HepG2 (cell line): ENCODE measurements around the gene AP2B1. TPM values are rescaled to one million over a fixed set of nuclear protein-coding genes. Genes with fewer than 3 reads are reported as not detected.

Experiments
- ATAC-seq: fragments of 200-7000 bp; cut with Tn5 transposase; 3 replicates; pipeline ENCODE4 v1.9.1; 2020; ENCODE audit warnings: mild to moderate bottlenecking, moderate library complexity
- BruUV-seq: library from RNA; stranded (reverse); fragments of 400-500 nt; replicated peaks from 2 replicates; lab custom pipeline; 2021; lab: Mats Ljungman, UMichigan
- CTCF ChIA-PET: fragments of 300-600 bp; formaldehyde crosslinking; extraction: SDS; loops from one replicate; lab custom pipeline; 2021; ENCODE audit warnings: low total read pairs, inconsistent platforms, low intra/inter-chr PET ratio; lab: Yijun Ruan, JAX
- POLR2A ChIA-PET: fragments of 350-600 bp; sonication (Branson Sonifier 250); formaldehyde crosslinking; loops from one replicate; lab custom pipeline; 2020; ENCODE audit warnings: antibody characterized with exemption, inconsistent platforms; lab: Yijun Ruan, JAX
- DNase-seq: peaks from one replicate; pipeline ENCODE4 v3.0.0-alpha.2; 2015; ENCODE audit warnings: low spot score
- FAIRE-seq: peaks from 3 replicates; lab custom pipeline; 2011; peaks lifted over from hg19 to GRCh38; lab: Jason Lieb, UNC
- H2AFZ ChIP-seq: one replicate; pipeline ENCODE4 v1.6.1; 2011; ENCODE audit warnings: low read length, inconsistent platforms
- H3K27ac ChIP-seq: fragments of 300-600 bp; 3 replicates; pipeline ENCODE4 v1.8.0; 2011; ENCODE audit warnings: mixed run types, mild to moderate bottlenecking, mixed read lengths, low read length, inconsistent platforms; ENCODE audit not compliant: insufficient read depth; ENCODE audit errors: extremely low read length
- H3K27me3 ChIP-seq, 2 experiments: fragments of 200-600 bp in 1 of 2; 2 replicates in 1 of 2; 3 replicates in 1 of 2; pipeline versions ENCODE4 v1.6.0 to v1.8.0; 2011; ENCODE audit warnings: low read length in 2 of 2, mild to moderate bottlenecking in 2 of 2, moderate library complexity in 2 of 2, inconsistent platforms in 1 of 2; ENCODE audit not compliant: insufficient read depth in 2 of 2, control insufficient read depth in 1 of 2
- H3K36me3 ChIP-seq, 2 experiments: fragments of 200-600 bp in 1 of 2; replicated peaks in 1 of 2; 2 replicates in 1 of 2; 3 replicates in 1 of 2; pipeline versions ENCODE4 v1.5.1 to v1.8.0; 2011; ENCODE audit warnings: low read length in 2 of 2, inconsistent platforms in 1 of 2; ENCODE audit not compliant: insufficient read depth in 2 of 2, control insufficient read depth in 1 of 2
- H3K4me1 ChIP-seq: 2 replicates; pipeline ENCODE4 v1.5.1; 2012; ENCODE audit warnings: low read length, inconsistent platforms; ENCODE audit not compliant: insufficient read depth
- H3K4me2 ChIP-seq: 2 replicates; pipeline ENCODE4 v1.6.0; 2011; ENCODE audit warnings: low read depth, low read length, inconsistent platforms
- H3K4me3 ChIP-seq, 3 experiments: fragments of 200-600 bp in 1 of 3; sonication (generic), shearing (Covaris generic) in 1 of 3; replicated peaks in 1 of 3; 2 replicates each; pipeline ENCODE4 v1.5.1; 2011 to 2016; ENCODE audit warnings: low read length in 3 of 3, inconsistent platforms in 2 of 3, low read depth in 2 of 3, mild to moderate bottlenecking in 2 of 3, control low read depth in 1 of 3, mixed read lengths in 1 of 3; ENCODE audit not compliant: insufficient read depth in 1 of 3
- H3K79me2 ChIP-seq: one replicate; pipeline ENCODE4 v1.6.1; 2011; ENCODE audit warnings: low read length, inconsistent platforms; ENCODE audit not compliant: insufficient read depth
- H3K9ac ChIP-seq: 2 replicates; pipeline ENCODE4 v1.6.0; 2011; ENCODE audit warnings: mild to moderate bottlenecking, low read depth, low read length, inconsistent platforms; ENCODE audit not compliant: insufficient read depth
- H3K9me3 ChIP-seq: 2 replicates; pipeline ENCODE4 v1.5.1; 2012; ENCODE audit warnings: mild to moderate bottlenecking, low read length
- H4K20me1 ChIP-seq: 2 replicates; pipeline ENCODE4 v1.6.0; 2011; ENCODE audit warnings: inconsistent platforms, mild to moderate bottlenecking, low read length, moderate library complexity; ENCODE audit not compliant: insufficient read depth
- MTA1 ChIP-seq: sonication (generic); formaldehyde crosslinking; IDR thresholded peaks from 2 replicates; pipeline ENCODE4 v1.4.0; 2020; ENCODE audit warnings: missing genetic modification reagents, mild to moderate bottlenecking, borderline replicate concordance
- PBX3 ChIP-seq: sonication (generic); formaldehyde crosslinking; IDR thresholded peaks from 2 replicates; pipeline ENCODE4 v1.8.1; 2023; ENCODE audit warnings: missing genetic modification reagents, inconsistent platforms, borderline replicate concordance
- ZNF142 ChIP-seq: sonication (generic); formaldehyde crosslinking; IDR thresholded peaks from 2 replicates; pipeline ENCODE4 v1.4.0; 2020; ENCODE audit warnings: missing genetic modification reagents
- ZNF549 ChIP-seq: sonication (generic); formaldehyde crosslinking; IDR thresholded peaks from 2 replicates; pipeline ENCODE4 v1.5.0; 2020; ENCODE audit warnings: missing genetic modification reagents
- ZNF572 ChIP-seq: sonication (generic); formaldehyde crosslinking; IDR thresholded peaks from 2 replicates; pipeline ENCODE4 v1.5.1; 2020; ENCODE audit warnings: mild to moderate bottlenecking, missing genetic modification reagents
- ZNF768 ChIP-seq: sonication (generic); formaldehyde crosslinking; IDR thresholded peaks from 2 replicates; pipeline ENCODE4 v1.4.0; 2020; ENCODE audit warnings: missing genetic modification reagents
- ZSCAN21 ChIP-seq: sonication (generic); formaldehyde crosslinking; IDR thresholded peaks from 2 replicates; pipeline ENCODE4 v1.8.0; 2022; ENCODE audit warnings: mild to moderate bottlenecking, missing genetic modification reagents, moderate library complexity, borderline replicate concordance
- WGBS: methylation state at CpG from one replicate; pipeline ENCODE4 v1.1.6; 2017; ENCODE audit warnings: low lambda C conversion rate; 5-methylcytosine and 5-hydroxymethylcytosine counted together
- in situ Hi-C: cut with HindIII; loops from 2 replicates; pipeline ENCODE4 v1.10.0; 2017; ENCODE audit warnings: low pct_unique_long_range_greater_than_20kb; ENCODE audit not compliant: extremely low pct_ligation_motif_present
- intact Hi-C: fragments of 100-400 bp; cut with micrococcal nuclease; formaldehyde crosslinking; loops from one replicate; pipeline ENCODE4 v1.10.0; 2022; ENCODE audit not compliant: unreplicated experiment
- polyA plus RNA-seq, 8 experiments: library from polyadenylated mRNA; depleted of rRNA in 3 of 8; stranded (reverse) in 7 of 8; unstranded in 1 of 8; fragments of >200 nt; fragmentation: Illumina TruSeq in 4 of 8; extraction: Trizol in 4 of 8; gene quantifications; 2 replicates each; pipeline versions ENCODE4 v1.2.1 to v1.2.3, GENCODE V29; 2011 to 2016; ENCODE audit warnings: low read depth in 4 of 8, missing spikeins in 1 of 8, mixed read lengths in 1 of 8; ENCODE audit not compliant: insufficient read depth in 1 of 8
- total RNA-seq, 5 experiments: library from RNA; depleted of rRNA; stranded (reverse); fragments of >200 nt; fragmentation: Illumina TruSeq; extraction: Trizol; gene quantifications; 2 replicates each; pipeline ENCODE4 v1.2.3, GENCODE V29; 2016; ENCODE audit warnings: low read depth in 1 of 5

AP2B1 gene
- total and polyA plus RNA-seq, 2 of the 13 experiments (the other 11 are each of a cell fraction or from before 2014, with no cell fraction given), result 23.8 to 71.3 TPM

- H3K79me2 ChIP-seq, result no peaks in the 10 kb centered on the region
- H3K9ac ChIP-seq, result no peak overlapping the region
- in situ Hi-C loops (loop anchor here (25.0 kb wide), 1 partner anchor 1133 kb away; no protein-coding TSS in a partner anchor), intact Hi-C loops (no loop called here)
- H3K9me3 ChIP-seq, result no peaks in the 10 kb centered on the region
- TF ChIP-seq ZNF549 (CRISPR knock-in tag) (no peak), ZSCAN21 (CRISPR knock-in tag) (no peak), PBX3 (CRISPR knock-in tag) (no peak), ZNF142 (CRISPR knock-in tag) (no peak), ZNF572 (no peak), ZNF768 (CRISPR knock-in tag) (no peak), MTA1 (no peak)
- no peaks in the 10 kb centered on the region for H4K20me1 ChIP-seq
- WGBS, result 3% methylated on average over 1 of the region's 1 CpG
- H3K4me3 ChIP-seq, result no peak overlapping the region
- no peak overlapping the region for H2AFZ ChIP-seq
- BruUV-seq, result no TSS peak
- no peak for FAIRE-seq
- no peak for DNase-seq
- POLR2A ChIA-PET, result no interaction called here
- H3K4me1 ChIP-seq, result no peaks in the 10 kb centered on the region
- H3K27ac ChIP-seq, result no peak overlapping the region
- no peaks in the 10 kb centered on the region for H3K36me3 ChIP-seq
- ATAC-seq, result no peak
- H3K4me2 ChIP-seq, result no peak overlapping the region
- H3K27me3 ChIP-seq, result no peaks in the 10 kb centered on the region
- CTCF ChIA-PET, result no interaction called here
Measured at GRCh38 chr17:35545150-35545549, 42.0 kb upstream of the AP2B1 start.
